Measurements from ENCODE around the gene ITGB2. TPM values are rescaled to one million over a fixed set of nuclear protein-coding genes. Genes with fewer than 3 reads are reported as not detected.

Gene ITGB2
- total RNA-seq, 1 experiment from 2014 or later, result 1.5 TPM

DNA sequence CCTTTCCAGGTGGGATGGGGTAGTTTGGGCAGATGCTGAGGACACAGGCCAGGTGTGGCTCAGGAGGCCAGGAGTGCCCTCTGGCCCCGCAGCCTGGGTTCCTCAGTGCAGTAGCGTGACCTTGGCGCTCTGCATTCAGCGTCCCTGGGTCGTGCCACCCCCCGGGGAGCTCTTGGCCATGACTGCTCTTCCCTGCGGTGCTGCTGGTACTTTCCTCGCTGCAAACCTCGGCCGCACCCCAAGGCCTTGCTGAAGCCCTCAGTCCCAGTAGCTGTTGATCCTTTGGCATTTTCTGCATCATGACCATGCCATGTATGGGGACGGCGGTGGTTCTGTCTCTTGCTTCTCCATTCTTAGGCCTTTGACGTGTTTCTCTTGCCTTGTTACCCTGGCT is 32.9 kb upstream of the ITGB2 start:
- H3K4me3 Mint-ChIP-seq, result no peak overlapping the region
- H3K9me3 Mint-ChIP-seq, result no peaks in the 10 kb centered on the region
- ChIA-PET POLR2A (interaction anchor here (0.5 kb wide), 1 partner anchor 593 kb away, joined by 3 read pairs; no protein-coding TSS in a partner anchor), CTCF (interaction anchor here (1.9 kb wide), 1 partner anchor 18 kb away, joined by 6 read pairs; no protein-coding TSS in a partner anchor)
- H3K4me1 Mint-ChIP-seq, result 0 out of 2 replicates have a peak, but pooled peaks cover 2% of the 10 kb centered on the region
- TF ChIP-seq, protein P1, sequence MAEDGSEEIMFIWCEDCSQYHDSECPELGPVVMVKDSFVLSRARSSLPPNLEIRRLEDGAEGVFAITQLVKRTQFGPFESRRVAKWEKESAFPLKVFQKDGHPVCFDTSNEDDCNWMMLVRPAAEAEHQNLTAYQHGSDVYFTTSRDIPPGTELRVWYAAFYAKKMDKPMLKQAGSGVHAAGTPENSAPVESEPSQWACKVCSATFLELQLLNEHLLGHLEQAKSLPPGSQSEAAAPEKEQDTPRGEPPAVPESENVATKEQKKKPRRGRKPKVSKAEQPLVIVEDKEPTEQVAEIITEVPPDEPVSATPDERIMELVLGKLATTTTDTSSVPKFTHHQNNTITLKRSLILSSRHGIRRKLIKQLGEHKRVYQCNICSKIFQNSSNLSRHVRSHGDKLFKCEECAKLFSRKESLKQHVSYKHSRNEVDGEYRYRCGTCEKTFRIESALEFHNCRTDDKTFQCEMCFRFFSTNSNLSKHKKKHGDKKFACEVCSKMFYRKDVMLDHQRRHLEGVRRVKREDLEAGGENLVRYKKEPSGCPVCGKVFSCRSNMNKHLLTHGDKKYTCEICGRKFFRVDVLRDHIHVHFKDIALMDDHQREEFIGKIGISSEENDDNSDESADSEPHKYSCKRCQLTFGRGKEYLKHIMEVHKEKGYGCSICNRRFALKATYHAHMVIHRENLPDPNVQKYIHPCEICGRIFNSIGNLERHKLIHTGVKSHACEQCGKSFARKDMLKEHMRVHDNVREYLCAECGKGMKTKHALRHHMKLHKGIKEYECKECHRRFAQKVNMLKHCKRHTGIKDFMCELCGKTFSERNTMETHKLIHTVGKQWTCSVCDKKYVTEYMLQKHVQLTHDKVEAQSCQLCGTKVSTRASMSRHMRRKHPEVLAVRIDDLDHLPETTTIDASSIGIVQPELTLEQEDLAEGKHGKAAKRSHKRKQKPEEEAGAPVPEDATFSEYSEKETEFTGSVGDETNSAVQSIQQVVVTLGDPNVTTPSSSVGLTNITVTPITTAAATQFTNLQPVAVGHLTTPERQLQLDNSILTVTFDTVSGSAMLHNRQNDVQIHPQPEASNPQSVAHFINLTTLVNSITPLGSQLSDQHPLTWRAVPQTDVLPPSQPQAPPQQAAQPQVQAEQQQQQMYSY (CRISPR knock-in tag; IDR thresholded peaks at IDR 0.05), result no peak
- TF ChIP-seq, protein P2, sequence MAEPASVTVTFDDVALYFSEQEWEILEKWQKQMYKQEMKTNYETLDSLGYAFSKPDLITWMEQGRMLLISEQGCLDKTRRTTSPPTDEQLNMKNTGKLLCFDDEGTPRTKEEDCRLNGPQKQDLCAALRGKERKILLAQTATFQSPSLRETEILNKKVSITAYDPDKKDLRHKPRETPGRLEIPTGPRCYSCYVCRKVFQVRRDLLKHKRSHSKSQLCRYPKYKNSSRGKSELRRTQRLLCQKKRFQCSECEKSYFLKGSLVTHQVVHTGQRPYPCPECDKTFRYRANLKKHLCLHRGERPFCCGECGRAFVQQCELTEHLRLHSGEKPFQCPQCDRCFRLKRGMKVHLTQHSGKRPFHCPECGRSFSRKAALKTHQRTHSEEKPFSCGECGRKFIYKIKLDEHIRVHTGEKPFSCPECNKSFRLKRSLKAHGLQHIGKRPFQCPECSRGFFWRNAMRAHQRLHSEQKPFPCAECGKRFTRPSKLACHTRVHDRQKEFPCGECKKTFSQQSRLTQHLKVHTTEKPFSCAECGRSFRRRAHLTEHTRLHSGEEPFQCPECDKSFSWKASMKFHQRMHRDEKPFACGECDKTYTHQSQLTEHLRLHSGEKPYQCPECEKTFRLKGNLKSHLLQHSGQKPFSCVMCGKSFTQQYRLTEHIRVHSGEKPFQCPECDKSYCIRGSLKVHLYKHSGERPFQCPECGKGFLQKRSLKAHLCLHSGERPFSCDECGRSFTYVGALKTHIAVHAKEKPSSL (CRISPR knock-in tag; conservative IDR thresholded peaks at IDR 0.05), result no peak
- no peak for TF ChIP-seq CREM (CRISPR knock-in tag; IDR thresholded peaks at IDR 0.05)
- no peak for TF ChIP-seq ZNF219 (CRISPR knock-in tag; IDR thresholded peaks at IDR 0.05; ENCODE audit: borderline replicate concordance)
- TF ChIP-seq, protein P3, sequence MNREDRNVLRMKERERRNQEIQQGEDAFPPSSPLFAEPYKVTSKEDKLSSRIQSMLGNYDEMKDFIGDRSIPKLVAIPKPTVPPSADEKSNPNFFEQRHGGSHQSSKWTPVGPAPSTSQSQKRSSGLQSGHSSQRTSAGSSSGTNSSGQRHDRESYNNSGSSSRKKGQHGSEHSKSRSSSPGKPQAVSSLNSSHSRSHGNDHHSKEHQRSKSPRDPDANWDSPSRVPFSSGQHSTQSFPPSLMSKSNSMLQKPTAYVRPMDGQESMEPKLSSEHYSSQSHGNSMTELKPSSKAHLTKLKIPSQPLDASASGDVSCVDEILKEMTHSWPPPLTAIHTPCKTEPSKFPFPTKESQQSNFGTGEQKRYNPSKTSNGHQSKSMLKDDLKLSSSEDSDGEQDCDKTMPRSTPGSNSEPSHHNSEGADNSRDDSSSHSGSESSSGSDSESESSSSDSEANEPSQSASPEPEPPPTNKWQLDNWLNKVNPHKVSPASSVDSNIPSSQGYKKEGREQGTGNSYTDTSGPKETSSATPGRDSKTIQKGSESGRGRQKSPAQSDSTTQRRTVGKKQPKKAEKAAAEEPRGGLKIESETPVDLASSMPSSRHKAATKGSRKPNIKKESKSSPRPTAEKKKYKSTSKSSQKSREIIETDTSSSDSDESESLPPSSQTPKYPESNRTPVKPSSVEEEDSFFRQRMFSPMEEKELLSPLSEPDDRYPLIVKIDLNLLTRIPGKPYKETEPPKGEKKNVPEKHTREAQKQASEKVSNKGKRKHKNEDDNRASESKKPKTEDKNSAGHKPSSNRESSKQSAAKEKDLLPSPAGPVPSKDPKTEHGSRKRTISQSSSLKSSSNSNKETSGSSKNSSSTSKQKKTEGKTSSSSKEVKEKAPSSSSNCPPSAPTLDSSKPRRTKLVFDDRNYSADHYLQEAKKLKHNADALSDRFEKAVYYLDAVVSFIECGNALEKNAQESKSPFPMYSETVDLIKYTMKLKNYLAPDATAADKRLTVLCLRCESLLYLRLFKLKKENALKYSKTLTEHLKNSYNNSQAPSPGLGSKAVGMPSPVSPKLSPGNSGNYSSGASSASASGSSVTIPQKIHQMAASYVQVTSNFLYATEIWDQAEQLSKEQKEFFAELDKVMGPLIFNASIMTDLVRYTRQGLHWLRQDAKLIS (CRISPR knock-in tag; IDR thresholded peaks at IDR 0.05; ENCODE audit: borderline replicate concordance), result no peak
- no peak for TF ChIP-seq SMAD4 (CRISPR knock-in tag; IDR thresholded peaks at IDR 0.05)
- TF ChIP-seq, protein P4, sequence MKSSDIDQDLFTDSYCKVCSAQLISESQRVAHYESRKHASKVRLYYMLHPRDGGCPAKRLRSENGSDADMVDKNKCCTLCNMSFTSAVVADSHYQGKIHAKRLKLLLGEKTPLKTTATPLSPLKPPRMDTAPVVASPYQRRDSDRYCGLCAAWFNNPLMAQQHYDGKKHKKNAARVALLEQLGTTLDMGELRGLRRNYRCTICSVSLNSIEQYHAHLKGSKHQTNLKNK (CRISPR knock-in tag; IDR thresholded peaks at IDR 0.05), result no peak
- H3K27me3 Mint-ChIP-seq (ENCODE audit: low read depth), result no peaks in the 10 kb centered on the region
- peaks cover 18% of the 10 kb centered on the region for H3K36me3 Mint-ChIP-seq
- DNase-seq (ENCODE audit: low spot score) (no peak), ATAC-seq (no peak)
- H3K27ac Mint-ChIP-seq, result peak overlapping the region; percentile 45; the same call in 1 of the 2 replicates

DNA sequence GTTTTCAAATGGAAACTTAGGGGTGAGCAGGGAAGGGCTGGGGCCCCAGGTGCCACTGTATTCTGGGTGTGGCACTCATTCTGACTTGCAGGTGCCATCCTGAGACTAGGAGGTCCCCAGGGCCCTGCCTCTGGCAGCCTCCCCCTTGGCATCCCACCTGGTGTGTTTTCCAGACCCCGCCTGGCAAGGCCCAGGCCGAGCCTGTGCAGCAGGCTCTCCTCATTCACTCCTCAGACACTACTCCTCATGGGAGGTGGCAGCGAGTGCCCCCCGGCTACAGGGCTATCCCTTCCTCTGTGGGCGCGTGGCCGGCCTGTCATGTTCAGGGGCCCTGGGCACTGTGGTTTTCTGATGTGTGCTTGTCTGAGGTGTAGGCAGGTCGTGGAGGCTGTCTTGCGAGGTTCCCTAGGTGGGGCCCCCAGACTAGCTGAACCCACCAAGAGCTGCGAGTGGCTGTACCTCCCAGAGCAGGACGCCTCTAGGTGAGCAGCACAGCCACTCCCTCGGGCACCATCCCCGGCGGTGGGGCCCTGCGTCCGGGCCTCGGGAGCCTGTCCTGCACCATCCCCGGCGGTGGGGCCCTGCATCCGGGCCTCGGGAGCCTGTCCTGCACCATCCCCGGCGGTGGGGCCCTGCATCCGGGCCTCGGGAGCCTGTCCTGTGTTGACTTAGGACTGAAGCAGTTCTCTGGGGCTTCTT is 32.4 kb upstream of the ITGB2 start:
- POLR2A ChIA-PET, result interaction anchor here (0.5 kb wide), 1 partner anchor 593 kb away, joined by 3 read pairs; no protein-coding TSS in a partner anchor
- 0 out of 2 replicates have a peak, but pooled peaks cover 2% of the 10 kb centered on the region for H3K4me1 Mint-ChIP-seq
- TF ChIP-seq PRRX2 (CRISPR knock-in tag; IDR thresholded peaks at IDR 0.05), result no peak
- no peak for TF ChIP-seq ESRRA (CRISPR knock-in tag; IDR thresholded peaks at IDR 0.05; ENCODE audit: borderline replicate concordance)
- TF ChIP-seq, protein P5, sequence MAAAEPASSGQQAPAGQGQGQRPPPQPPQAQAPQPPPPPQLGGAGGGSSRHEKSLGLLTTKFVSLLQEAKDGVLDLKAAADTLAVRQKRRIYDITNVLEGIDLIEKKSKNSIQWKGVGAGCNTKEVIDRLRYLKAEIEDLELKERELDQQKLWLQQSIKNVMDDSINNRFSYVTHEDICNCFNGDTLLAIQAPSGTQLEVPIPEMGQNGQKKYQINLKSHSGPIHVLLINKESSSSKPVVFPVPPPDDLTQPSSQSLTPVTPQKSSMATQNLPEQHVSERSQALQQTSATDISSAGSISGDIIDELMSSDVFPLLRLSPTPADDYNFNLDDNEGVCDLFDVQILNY (CRISPR knock-in tag; IDR thresholded peaks at IDR 0.05), result no peak
- TF ChIP-seq, protein P6, sequence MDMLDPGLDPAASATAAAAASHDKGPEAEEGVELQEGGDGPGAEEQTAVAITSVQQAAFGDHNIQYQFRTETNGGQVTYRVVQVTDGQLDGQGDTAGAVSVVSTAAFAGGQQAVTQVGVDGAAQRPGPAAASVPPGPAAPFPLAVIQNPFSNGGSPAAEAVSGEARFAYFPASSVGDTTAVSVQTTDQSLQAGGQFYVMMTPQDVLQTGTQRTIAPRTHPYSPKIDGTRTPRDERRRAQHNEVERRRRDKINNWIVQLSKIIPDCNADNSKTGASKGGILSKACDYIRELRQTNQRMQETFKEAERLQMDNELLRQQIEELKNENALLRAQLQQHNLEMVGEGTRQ (CRISPR knock-in tag; IDR thresholded peaks at IDR 0.05), result no peak
- TF ChIP-seq, protein P7, sequence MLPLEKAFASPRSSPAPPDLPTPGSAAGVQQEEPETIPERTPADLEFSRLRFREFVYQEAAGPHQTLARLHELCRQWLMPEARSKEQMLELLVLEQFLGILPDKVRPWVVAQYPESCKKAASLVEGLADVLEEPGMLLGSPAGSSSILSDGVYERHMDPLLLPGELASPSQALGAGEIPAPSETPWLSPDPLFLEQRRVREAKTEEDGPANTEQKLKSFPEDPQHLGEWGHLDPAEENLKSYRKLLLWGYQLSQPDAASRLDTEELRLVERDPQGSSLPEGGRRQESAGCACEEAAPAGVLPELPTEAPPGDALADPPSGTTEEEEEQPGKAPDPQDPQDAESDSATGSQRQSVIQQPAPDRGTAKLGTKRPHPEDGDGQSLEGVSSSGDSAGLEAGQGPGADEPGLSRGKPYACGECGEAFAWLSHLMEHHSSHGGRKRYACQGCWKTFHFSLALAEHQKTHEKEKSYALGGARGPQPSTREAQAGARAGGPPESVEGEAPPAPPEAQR (CRISPR knock-in tag; IDR thresholded peaks at IDR 0.05), result no peak
- TF ChIP-seq, protein P8, sequence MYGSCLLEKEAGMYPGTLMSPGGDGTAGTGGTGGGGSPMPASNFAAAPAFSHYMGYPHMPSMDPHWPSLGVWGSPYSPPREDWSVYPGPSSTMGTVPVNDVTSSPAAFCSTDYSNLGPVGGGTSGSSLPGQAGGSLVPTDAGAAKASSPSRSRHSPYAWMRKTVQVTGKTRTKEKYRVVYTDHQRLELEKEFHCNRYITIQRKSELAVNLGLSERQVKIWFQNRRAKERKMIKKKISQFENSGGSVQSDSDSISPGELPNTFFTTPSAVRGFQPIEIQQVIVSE (CRISPR knock-in tag; IDR thresholded peaks at IDR 0.05; ENCODE audit: borderline replicate concordance), result no peak
- TF ChIP-seq RORB (CRISPR knock-in tag; IDR thresholded peaks at IDR 0.05), result no peak
- TF ChIP-seq, protein P9, sequence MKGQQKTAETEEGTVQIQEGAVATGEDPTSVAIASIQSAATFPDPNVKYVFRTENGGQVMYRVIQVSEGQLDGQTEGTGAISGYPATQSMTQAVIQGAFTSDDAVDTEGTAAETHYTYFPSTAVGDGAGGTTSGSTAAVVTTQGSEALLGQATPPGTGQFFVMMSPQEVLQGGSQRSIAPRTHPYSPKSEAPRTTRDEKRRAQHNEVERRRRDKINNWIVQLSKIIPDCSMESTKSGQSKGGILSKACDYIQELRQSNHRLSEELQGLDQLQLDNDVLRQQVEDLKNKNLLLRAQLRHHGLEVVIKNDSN (CRISPR knock-in tag; IDR thresholded peaks at IDR 0.05), result no peak
- TF ChIP-seq EMX1 (CRISPR knock-in tag; IDR thresholded peaks at IDR 0.05), result no peak
- no peak for TF ChIP-seq RELA (CRISPR knock-in tag; IDR thresholded peaks at IDR 0.05; ENCODE audit: borderline replicate concordance)
- no peak for TF ChIP-seq ETV6 (CRISPR knock-in tag; IDR thresholded peaks at IDR 0.05)

More for the DNA sequence above, 32.4 kb upstream of the ITGB2 start:
- no peak for ATAC-seq
- Mint-ChIP-seq H3K27ac (no peak overlapping the region), H3K4me3 (no peak overlapping the region), H3K9me3 (no peaks in the 10 kb centered on the region), H3K36me3 (peaks cover 18% of the 10 kb centered on the region), H3K27me3 (ENCODE audit: low read depth) (no peaks in the 10 kb centered on the region)
- CTCF ChIA-PET, result interaction anchor here (1.5 to 1.9 kb wide), 2 partner anchors 19 to 185 kb away, joined by 4 to 6 read pairs; no protein-coding TSS in a partner anchor
- DNase-seq (ENCODE audit: low spot score), result no peak
